Glutamatergic neuron (in vitro differentiated cells): ENCODE data around the gene PRKCE. TPM values are rescaled to one million over a fixed set of nuclear protein-coding genes. Genes with fewer than 3 reads are reported as not detected.

Source experiments
- DNase-seq: peaks from one replicate; pipeline ENCODE4 v3.0.0; 2022
- H3K27ac Mint-ChIP-seq: one replicate; pipeline ENCODE4 v1.8.0; 2020; ENCODE audit warnings: mild to moderate bottlenecking, mixed read lengths, inconsistent platforms; ENCODE audit not compliant: unreplicated experiment
- H3K27me3 Mint-ChIP-seq: one replicate; pipeline ENCODE4 v1.8.0; 2020; ENCODE audit warnings: mild to moderate bottlenecking, moderate library complexity, mixed read lengths, inconsistent platforms; ENCODE audit not compliant: unreplicated experiment
- H3K36me3 Mint-ChIP-seq: one replicate; pipeline ENCODE4 v1.8.0; 2020; ENCODE audit warnings: mild to moderate bottlenecking, mixed read lengths, inconsistent platforms; ENCODE audit not compliant: unreplicated experiment
- H3K4me1 Mint-ChIP-seq: one replicate; pipeline ENCODE4 v1.8.0; 2020; ENCODE audit warnings: mild to moderate bottlenecking, low read depth, mixed read lengths, inconsistent platforms; ENCODE audit not compliant: unreplicated experiment
- H3K4me3 Mint-ChIP-seq: one replicate; pipeline ENCODE4 v1.8.0; 2020; ENCODE audit warnings: mild to moderate bottlenecking, mixed read lengths, inconsistent platforms; ENCODE audit not compliant: unreplicated experiment
- H3K9me3 Mint-ChIP-seq: one replicate; pipeline ENCODE4 v1.8.0; 2020; ENCODE audit warnings: mild to moderate bottlenecking, moderate library complexity, mixed read lengths, inconsistent platforms; ENCODE audit not compliant: unreplicated experiment
- CTCF ChIP-seq: fragments of 200-600 bp; sonication (generic); IDR thresholded peaks from one replicate; pipeline ENCODE4 v1.5.0; 2021; ENCODE audit not compliant: partially characterized antibody, unreplicated experiment
- long read RNA-seq: library from polyadenylated mRNA; unstranded; transcript quantifications from one replicate; pipeline ENCODE4 v2.0.0, GENCODE V29; 2020; ENCODE audit not compliant: unreplicated experiment
- total RNA-seq: library from RNA; stranded (reverse); fragmentation: NEBNext Ultra II Directional; extraction: Animal tissue kit (Norgen Biotek cat#: 25700); gene quantifications from one replicate; pipeline ENCODE4 v1.2.1, GENCODE V29; 2021; ENCODE audit not compliant: unreplicated experiment

The PRKCE gene
- total RNA-seq, result 74.8 TPM
- long read RNA-seq, partial matches to known transcripts, result 1 of 13 reads
- long read RNA-seq, other reads (novel, unspliced or antisense), result 12 of 13 reads

GRCh38 chr2:45651415-45652089, at the start of gene PRKCE:
Gene PRKCE, plus strand, starts transcription at chr2:45651675.
- H3K27ac Mint-ChIP-seq, result peak within 1 kb of the TSS; percentile 96
- TF ChIP-seq CTCF, result no peak
- H3K27me3 Mint-ChIP-seq, result peaks cover 6% of the 10 kb centered on the region
- H3K4me1 Mint-ChIP-seq, result peaks cover 27% of the 10 kb centered on the region
- DNase-seq, result peak; percentile 68
- peaks cover 15% of the 10 kb centered on the region for H3K9me3 Mint-ChIP-seq
- H3K4me3 Mint-ChIP-seq, result peak within 1 kb of the TSS; percentile 99
- H3K36me3 Mint-ChIP-seq, result no peaks in the 10 kb centered on the region

GRCh38 chr2:45602624-45603023, 48.9 kb upstream of the PRKCE start:
- Mint-ChIP-seq H3K9me3 (no peaks in the 10 kb centered on the region), H3K4me1 (no peaks in the 10 kb centered on the region), H3K27ac (no peak overlapping the region), H3K27me3 (no peaks in the 10 kb centered on the region), H3K36me3 (no peaks in the 10 kb centered on the region), H3K4me3 (no peak overlapping the region)
- DNase-seq, result no peak
- TF ChIP-seq CTCF, result no peak

- H3K36me3 Mint-ChIP-seq, result no peaks in the 10 kb centered on the region
- H3K27me3 Mint-ChIP-seq, result no peaks in the 10 kb centered on the region
- no peak overlapping the region for H3K4me3 Mint-ChIP-seq
- TF ChIP-seq CTCF, result no peak
- no peaks in the 10 kb centered on the region for H3K9me3 Mint-ChIP-seq
- DNase-seq, result no peak
- H3K27ac Mint-ChIP-seq, result no peak overlapping the region
- H3K4me1 Mint-ChIP-seq, result no peaks in the 10 kb centered on the region
These were observed 46.4 kb upstream of the PRKCE start for GRCh38 chr2:45605116-45605515.

GRCh38 chr2:45606796-45607195, 44.7 kb upstream of the PRKCE start:
- no peak for TF ChIP-seq CTCF
- H3K27ac Mint-ChIP-seq, result no peak overlapping the region
- H3K36me3 Mint-ChIP-seq, result no peaks in the 10 kb centered on the region
- no peaks in the 10 kb centered on the region for H3K27me3 Mint-ChIP-seq
- H3K9me3 Mint-ChIP-seq, result peaks cover 3% of the 10 kb centered on the region
- no peak overlapping the region for H3K4me3 Mint-ChIP-seq
- no peak for DNase-seq
- H3K4me1 Mint-ChIP-seq, result peaks cover 2% of the 10 kb centered on the region

GRCh38 chr2:45607701-45608100, 43.8 kb upstream of the PRKCE start:
- TF ChIP-seq CTCF, result peak; percentile 67
- Mint-ChIP-seq H3K4me3 (no peak overlapping the region), H3K27me3 (no peaks in the 10 kb centered on the region), H3K27ac (no peak overlapping the region), H3K36me3 (no peaks in the 10 kb centered on the region), H3K9me3 (peaks cover 3% of the 10 kb centered on the region), H3K4me1 (peaks cover 2% of the 10 kb centered on the region)
- no peak for DNase-seq
